ENCODE data around the gene SLC29A3. TPM values are rescaled to one million over a fixed set of nuclear protein-coding genes. Genes with fewer than 3 reads are reported as not detected.

The SLC29A3 gene
- total RNA-seq, 1 experiment from 2014 or later: 9.2 TPM

DNA sequence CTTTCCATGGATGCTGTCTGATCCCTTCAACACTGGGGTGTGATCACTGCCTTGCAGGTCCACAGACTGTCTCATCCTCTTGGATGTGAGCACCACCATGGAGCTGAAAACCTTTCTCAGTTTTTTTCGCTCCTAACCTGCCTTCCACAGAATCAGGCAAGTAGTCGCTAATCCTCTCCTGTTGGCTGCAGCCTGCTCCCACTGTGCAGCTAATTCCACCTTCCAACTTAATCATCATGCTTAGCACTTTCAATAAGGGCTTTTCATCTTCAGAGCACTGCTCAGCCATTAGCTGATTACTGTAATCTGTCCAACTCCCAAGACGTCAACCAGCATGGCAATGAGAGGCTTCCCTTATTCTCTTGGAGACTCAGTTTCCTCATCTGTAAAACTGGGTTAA is 62.6 kb downstream of the SLC29A3 start:
- Histone ChIP-seq H3K79me1 (ENCODE audit: insufficient read depth, low read depth, low read length, poor library complexity, severe bottlenecking) (no peaks in the 10 kb centered on the region), H2BK120ac (ENCODE audit: low read depth, low read length, poor library complexity, severe bottlenecking) (no peak overlapping the region), H4K5ac (ENCODE audit: insufficient read length, low read depth, low read length) (no peak overlapping the region), H3K23me2 (ENCODE audit: insufficient read length, low read depth, low read length, poor library complexity, severe bottlenecking) (no peaks in the 10 kb centered on the region), H2BK5ac (ENCODE audit: insufficient read length, low read length) (no peak overlapping the region), H3K4me2 (ENCODE audit: insufficient read depth, insufficient read length, low read length) (no peak overlapping the region), H4K20me1 (ENCODE audit: control insufficient read depth, insufficient read depth, insufficient read length) (no peaks in the 10 kb centered on the region), H2BK15ac (ENCODE audit: low read depth, low read length) (no peak overlapping the region), H2BK20ac (ENCODE audit: low read depth, low read length, poor library complexity, severe bottlenecking) (no peak overlapping the region), H2AFZ (ENCODE audit: low read length) (no peak overlapping the region), H3K18ac (ENCODE audit: insufficient read length, low read depth, low read length) (no peak overlapping the region), H3T11ph (ENCODE audit: low read length) (no peak overlapping the region), H3K9ac (ENCODE audit: extremely low read depth, insufficient read length, low read length) (no peak overlapping the region), H3K4ac (ENCODE audit: low read depth, low read length) (no peak overlapping the region), H3K4me1 (ENCODE audit: insufficient read depth, low read length) (no peaks in the 10 kb centered on the region), H3K27me3 (ENCODE audit: insufficient read depth, low read length) (no peaks in the 10 kb centered on the region), H3K23ac (ENCODE audit: insufficient read length, low read depth, low read length) (no peak overlapping the region), H3K27ac (ENCODE audit: insufficient read length, low read depth, low read length) (no peak overlapping the region), H2BK12ac (ENCODE audit: insufficient read length, low read depth, low read length) (no peak overlapping the region), H3K56ac (ENCODE audit: insufficient read length, low read depth, low read length) (no peak overlapping the region), H4K8ac (replicated peaks; ENCODE audit: insufficient read length, low read depth, low read length) (no peak overlapping the region), H2AK5ac (ENCODE audit: insufficient read length, low read length) (no peak overlapping the region), H3K79me2 (ENCODE audit: insufficient read depth, low read length) (no peaks in the 10 kb centered on the region), H3K14ac (ENCODE audit: insufficient read depth, low read length) (no peak overlapping the region), H3K9me3 (ENCODE audit: control insufficient read depth, low read depth, low read length) (no peaks in the 10 kb centered on the region), H4K91ac (ENCODE audit: insufficient read length, low read depth, low read length) (no peak overlapping the region)
- Mint-ChIP-seq H3K9me3 (no peaks in the 10 kb centered on the region; a peak in 1 of 5 replicates), H3K27me3 (ENCODE audit: low read depth) (peaks cover 9% of the 10 kb centered on the region), H3K36me3 (ENCODE audit: insufficient read depth in 1 of 3, low read depth in 3 of 3) (no peaks in the 10 kb centered on the region), H3K4me1 (peaks cover 4 to 5% of the 10 kb centered on the region in 2 experiments), H3K4me3 (no peak overlapping the region), H3K27ac (no peak overlapping the region)
- no peak for TF ChIP-seq CTCF (conservative IDR thresholded peaks at IDR 0.05)
- no CpG with 5 or more reads among the region's 3 CpGs for WGBS (ENCODE audit: extremely low coverage, insufficient read length, low lambda C conversion rate)
- DNase-seq: no peak

Measured in H9 (cell line).